ENCODE results near the gene RSPH3.

GRCh38 chr6:159039885-159040258, 39.9 kb upstream of the RSPH3 start:
- TF ChIP-seq CTCF (IDR thresholded peaks at IDR 0.05) = no peak
- TF ChIP-seq POLR2A (IDR thresholded peaks at IDR 0.05) = no peak
- no peak for TF ChIP-seq POLR2AphosphoS5 (IDR thresholded peaks at IDR 0.05)

Measured in suprapubic skin (tissue), 4 donors.